HG02938 (cell line): Measurements from ENCODE around the gene KRTAP10-2.

Experiments used
- ATAC-seq: cut with Tn5 transposase; IDR thresholded peaks from one replicate; pipeline ENCODE4 v1.9.1; 2021; ENCODE audit warnings: mild to moderate bottlenecking, moderate library complexity; ENCODE audit not compliant: unreplicated experiment

Gene KRTAP10-2

DNA sequence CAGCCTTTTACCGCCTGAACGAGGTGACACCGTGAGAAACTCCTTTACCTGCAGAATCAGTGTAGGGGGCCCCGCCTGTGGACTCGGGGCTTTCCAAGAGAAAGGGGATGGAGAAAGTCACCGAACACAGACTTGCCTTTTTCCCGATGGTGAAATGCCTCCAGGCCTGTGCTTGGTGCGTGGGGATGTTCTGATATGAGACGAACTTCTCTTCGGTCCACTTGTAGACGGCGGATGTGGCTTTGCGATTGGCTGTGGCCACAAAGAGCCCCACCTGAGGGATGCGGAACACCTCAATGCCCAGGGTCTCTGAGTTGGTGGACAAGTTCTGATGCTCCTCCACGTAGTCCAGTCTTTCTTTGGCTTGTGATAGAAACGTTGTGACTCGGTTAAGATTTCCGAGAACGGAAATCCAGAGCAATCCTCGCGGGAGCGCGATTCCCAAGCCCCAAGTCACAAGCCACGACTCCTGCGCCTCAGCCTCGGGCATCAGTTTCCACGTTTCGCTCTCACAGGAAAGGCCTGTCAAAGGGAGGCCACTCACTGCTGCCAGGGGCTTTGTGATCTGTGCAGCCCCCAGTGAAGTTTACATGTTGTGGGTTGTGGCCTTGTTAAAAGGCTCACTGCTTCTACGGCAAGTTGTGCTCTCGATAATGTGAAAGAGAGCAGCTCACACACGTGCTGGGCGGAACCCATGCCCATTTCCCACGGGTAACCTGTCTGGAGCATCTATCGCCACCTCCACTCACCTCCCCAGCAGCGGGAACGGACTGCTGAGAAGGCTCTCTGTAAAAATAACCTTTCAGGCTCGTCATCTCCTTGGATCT lies 23.9 kb downstream of the KRTAP10-2 start:
- no peak for ATAC-seq

- no peak for ATAC-seq
Observed at GRCh38 chr21:44526096-44526997, 25.0 kb downstream of the KRTAP10-2 start.

DNA sequence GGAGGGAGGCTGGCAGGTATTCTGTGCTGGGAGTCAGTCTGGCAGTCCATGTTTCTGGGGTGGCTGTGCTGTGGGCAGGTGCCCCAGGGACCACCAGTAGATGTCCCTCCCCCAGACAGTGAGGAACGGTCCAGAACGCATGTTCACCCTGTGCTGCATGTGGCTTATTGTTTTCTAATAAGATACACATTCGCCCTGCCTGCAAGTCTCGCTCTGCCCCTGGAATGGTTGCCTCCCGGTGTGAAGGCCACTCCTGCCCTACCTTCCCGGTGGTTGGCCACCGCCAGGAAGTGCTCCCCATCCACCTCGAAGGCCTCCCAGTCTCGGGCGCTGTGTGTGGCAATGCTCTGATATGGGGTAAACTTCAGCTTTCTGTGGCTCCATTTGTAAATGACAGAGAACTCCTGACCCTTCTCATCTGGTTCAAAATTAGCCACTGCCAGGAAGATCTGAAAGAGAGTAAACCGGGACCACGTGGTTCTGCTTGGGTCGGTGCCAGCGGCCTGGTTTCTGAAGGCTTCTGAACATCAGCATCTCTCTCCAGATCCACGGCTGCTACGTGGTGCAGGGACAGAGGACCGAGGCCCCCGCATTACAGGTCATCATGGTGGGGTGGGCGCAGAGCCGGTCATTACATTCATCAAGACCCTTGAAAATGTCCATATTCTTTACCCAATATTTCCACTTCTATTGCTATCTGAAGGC lies 25.8 kb downstream of the KRTAP10-2 start:
- no peak for ATAC-seq

GRCh38 chr21:44524414-44525371 lies 26.6 kb downstream of the KRTAP10-2 start:
- ATAC-seq, result no peak

GRCh38 chr21:44523567-44524413 lies 27.5 kb downstream of the KRTAP10-2 start:
- no peak for ATAC-seq

GRCh38 chr21:44522753-44523204 lies 28.5 kb downstream of the KRTAP10-2 start:
- no peak for ATAC-seq

DNA sequence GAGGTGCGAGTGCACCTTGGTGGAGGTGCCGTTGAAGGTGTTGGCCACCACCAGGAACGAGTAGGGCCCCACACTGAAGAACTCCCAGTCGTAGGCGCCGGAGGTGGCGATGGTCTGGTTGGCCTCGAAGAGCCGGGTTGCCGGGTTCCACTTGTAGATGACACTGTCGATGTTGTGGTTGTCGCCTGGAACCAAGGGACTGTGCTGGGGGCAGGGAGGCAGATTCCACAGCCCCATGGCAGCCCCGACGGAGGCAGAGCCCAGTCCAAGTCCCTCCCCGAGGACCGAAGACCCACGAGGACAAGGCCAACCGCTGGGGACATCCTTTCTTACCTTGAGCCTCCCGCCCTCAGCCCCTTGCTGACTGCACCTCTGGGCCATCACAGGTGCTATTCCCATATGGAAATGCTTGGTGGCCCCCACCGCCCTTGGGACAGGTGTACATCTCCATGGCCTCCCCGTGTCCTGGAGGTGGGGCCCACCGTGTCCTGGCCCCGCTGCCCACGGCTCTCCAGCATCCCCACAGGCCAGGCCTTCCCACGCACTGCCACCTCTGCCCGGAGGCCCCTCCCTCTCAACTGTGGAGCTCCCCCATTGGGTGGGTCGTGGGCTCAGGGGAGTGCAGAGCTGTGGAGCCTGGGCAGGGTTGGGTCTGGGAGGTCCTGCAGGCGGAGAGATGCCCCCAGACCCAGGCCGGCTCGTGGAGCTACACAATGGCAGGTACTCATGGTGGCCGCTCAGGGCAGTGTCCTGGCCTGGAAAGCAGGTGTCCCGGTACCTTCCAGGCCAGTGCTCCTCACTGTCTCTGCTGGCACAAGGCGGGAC lies 29.2 kb downstream of the KRTAP10-2 start:
- no peak for ATAC-seq

DNA sequence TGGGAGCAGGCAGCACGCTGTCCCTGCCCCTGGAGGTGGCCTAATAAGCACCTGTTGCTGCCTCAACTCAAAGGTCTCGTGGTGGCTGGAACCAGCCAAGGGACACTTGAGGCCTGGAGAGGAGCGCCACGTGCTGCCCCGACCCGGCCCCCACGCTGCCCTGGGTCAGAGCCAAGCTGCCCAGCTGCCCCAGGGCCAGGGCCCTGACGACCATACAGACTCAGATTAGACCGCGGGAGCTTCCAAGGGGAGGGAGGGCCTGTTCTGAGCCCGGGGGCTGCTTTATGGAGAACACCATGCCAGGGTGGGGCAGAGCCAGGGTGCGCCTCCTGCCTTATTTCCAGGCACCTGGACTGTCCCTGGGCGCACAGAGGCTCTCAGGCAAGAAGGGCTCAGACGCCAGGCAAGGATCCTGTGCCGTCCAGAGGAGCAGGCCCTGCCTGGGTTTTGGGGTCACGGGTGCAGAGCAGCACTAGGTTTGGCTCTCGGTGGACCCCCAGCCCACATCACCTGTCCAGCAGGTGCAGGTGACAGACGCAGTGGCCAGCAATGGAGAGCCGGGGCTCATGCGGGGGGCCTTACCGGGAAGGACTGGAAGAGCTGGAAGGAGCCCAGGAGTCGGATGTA lies 29.9 kb downstream of the KRTAP10-2 start:
- ATAC-seq, result no peak

DNA sequence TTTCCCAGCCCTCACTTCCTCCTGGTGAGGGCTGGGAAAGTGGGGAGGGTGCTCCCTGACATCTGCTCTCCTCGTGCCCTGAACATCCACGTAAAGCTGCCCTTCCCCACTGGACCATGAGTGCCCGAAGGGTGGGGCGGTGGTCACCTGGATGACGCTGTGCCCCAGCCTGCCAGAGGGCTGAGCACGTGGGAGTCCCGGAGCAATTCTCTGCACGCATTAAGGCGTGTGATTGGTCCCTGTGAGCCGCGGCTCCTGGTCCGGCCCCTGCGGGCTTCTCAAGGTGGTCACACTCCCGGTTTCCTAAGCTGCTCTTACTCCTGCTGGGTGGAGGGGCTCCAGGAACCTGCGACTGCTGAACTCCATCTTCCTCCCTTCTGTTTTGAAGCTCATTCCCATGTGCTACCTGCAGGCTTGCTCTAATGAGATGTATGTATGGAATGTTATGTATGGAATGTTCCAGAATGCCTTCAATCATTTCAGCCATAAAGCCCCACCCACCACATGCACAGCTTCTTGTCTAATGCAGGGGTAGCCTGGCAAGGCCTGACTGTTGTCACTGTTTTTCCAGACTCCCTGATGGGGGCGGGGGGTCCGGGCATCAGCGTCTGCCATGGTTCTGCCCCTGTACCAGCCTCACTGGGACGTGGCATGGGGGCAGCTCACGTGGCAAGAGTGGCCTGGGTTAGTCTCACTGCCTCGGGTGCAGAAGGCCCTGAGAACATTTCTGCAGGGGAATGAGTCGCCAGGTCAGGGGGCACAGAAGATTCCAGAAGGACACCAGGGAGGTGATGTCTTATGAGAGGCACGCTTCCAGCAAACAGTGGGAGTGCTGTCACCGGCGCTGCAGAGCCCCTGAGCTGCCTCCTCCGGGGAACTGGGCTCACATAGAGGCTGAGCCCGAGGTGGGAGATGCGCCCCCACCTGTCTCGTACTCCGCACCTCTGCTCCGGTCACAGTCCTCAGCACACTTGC lies 30.7 kb downstream of the KRTAP10-2 start:
- no peak for ATAC-seq

DNA sequence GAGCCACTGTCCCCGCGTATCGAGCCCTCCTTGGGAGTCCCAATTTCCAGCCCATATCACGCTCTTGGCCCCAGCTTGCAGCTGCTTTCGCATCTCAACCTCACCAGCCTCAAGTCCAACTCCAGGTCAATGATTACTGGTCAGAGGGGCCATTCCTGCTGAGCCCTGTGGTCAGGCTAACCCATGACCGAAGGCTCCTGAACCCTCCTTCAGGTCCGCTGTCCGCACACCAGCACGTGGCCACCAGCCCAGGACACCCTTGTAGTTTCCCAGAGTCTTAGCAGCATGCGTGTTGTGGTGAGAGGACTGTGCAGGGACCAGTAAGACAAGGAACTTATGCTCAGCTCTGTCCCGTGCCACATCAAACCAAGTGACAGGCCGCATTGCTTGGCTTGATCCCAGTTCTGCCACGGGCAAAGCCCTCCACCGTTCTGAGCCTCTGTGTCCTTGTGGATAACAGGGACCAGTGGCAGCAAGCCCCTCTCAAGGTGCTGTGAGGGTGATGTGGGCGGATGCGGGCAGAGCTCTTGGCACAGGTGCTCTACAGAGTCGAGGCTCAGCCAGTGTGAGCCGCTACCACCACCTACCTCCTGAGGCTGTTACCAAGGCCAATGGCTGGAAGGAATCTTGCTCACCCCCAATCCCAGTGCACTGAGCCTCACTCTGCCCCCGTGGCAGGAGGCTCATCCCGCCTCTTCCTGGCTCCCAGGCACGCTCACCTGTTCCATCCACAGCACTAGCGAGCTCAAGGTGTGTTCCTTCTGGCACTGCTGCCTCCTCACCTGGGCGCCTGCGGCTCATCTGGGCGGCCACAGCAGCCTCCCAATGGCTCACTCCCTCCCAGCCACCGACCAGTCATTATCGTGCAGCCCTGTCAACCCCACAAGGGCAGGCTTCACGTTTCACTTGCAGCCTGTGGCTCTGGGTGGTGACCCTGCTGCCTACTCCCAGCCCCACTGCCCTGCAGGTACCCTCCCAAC lies 31.7 kb downstream of the KRTAP10-2 start:
- ATAC-seq, result no peak

- no peak for ATAC-seq
Observed at GRCh38 chr21:44518686-44519085, 32.6 kb downstream of the KRTAP10-2 start.

- no peak for ATAC-seq
Observed at GRCh38 chr21:44517175-44517899, 34.0 kb downstream of the KRTAP10-2 start.

- no peak for ATAC-seq
Observed at GRCh38 chr21:44516828-44517174, 34.5 kb downstream of the KRTAP10-2 start.

- no peak for ATAC-seq
Observed at GRCh38 chr21:44516342-44516741, 35.0 kb downstream of the KRTAP10-2 start.
